Mucosa of rectum (tissue), 2 donors: ENCODE measurements around the gene CCSER1.

Experiments
- H3K27ac ChIP-seq, 2 donors: one replicate each; pipeline ENCODE4 v1.7.0; 2013; ENCODE audit warnings: inconsistent platforms in 2 of 2, low read depth in 2 of 2, low read length in 2 of 2
- H3K27me3 ChIP-seq, 2 donors: one replicate each; pipeline ENCODE4 v1.7.0; 2013; ENCODE audit warnings: low read length in 2 of 2; ENCODE audit not compliant: control insufficient read depth in 2 of 2, insufficient read depth in 2 of 2
- H3K36me3 ChIP-seq, 2 donors: one replicate each; pipeline ENCODE4 v1.7.0; 2013; ENCODE audit warnings: low read length in 2 of 2; ENCODE audit not compliant: control insufficient read depth in 2 of 2, insufficient read depth in 2 of 2
- H3K4me1 ChIP-seq, 2 donors: one replicate each; pipeline ENCODE4 v1.7.0; 2013; ENCODE audit warnings: low read length in 2 of 2, mild to moderate bottlenecking in 1 of 2; ENCODE audit not compliant: control insufficient read depth in 2 of 2, insufficient read depth in 2 of 2
- H3K4me3 ChIP-seq, 2 donors: one replicate each; pipeline ENCODE4 v1.7.0; 2013; ENCODE audit warnings: low read length in 2 of 2
- H3K9ac ChIP-seq, 2 donors: one replicate each; pipeline ENCODE4 v1.7.0; 2013; ENCODE audit warnings: low read length in 2 of 2, low read depth in 1 of 2, mild to moderate bottlenecking in 1 of 2
- H3K9me3 ChIP-seq, 2 donors: one replicate each; pipeline ENCODE4 v1.7.0; 2013; ENCODE audit warnings: low read length in 2 of 2; ENCODE audit not compliant: control insufficient read depth in 2 of 2
- donor health status: healthy.
- donor health status: Normal muscosa, but diverticular disease.

CCSER1 gene

DNA sequence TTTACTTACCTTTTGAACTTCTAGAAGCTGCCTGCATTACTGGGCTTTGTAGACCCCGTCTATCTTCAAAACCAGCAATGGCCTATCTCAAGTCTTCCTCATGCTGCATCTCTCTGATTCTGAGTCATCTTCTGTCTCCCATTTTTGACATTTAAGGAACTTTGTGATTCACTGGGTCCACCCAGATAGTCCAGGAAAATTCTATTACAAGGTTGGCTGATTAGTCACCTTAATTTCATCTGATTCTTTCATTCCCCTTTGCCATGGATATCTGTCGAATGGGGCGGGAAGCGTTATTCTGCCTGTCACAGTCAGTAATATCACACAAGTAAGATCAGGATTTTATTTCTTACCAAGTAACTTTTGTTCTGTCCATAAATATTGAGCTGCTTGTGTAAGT, 618.0 kb downstream of the CCSER1 start:
- no peak overlapping the region for H3K9ac ChIP-seq
- no peaks in the 10 kb centered on the region for H3K4me1 ChIP-seq
- H3K36me3 ChIP-seq: no peaks in the 10 kb centered on the region
- H3K9me3 ChIP-seq: no peaks in the 10 kb centered on the region
- no peak overlapping the region for H3K27ac ChIP-seq
- H3K27me3 ChIP-seq: no peaks in the 10 kb centered on the region
- no peak overlapping the region for H3K4me3 ChIP-seq

DNA sequence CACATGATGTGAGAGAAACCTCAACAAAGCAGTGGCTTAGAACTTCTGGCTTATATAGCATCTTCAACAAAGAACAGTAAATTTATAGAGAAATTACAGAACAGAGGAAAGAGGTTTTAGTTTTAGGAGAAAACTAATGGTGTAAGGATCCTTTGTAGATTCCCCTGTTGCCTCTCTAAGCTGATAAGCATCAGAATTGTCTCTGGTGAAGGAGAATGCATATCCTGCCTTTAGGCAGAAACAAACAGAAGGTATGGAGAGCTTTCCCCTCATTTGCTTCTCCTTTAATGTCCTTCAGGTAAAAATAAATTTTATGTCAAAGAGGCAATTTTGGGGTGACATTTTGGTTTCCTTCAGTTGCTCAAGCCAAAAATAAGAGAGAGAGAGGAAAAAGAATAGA, 625.9 kb downstream of the CCSER1 start:
- Histone ChIP-seq H3K27me3 (no peaks in the 10 kb centered on the region), H3K27ac (no peak overlapping the region), H3K9me3 (no peaks in the 10 kb centered on the region), H3K4me1 (no peaks in the 10 kb centered on the region), H3K4me3 (no peak overlapping the region), H3K9ac (no peak overlapping the region), H3K36me3 (no peaks in the 10 kb centered on the region)

DNA sequence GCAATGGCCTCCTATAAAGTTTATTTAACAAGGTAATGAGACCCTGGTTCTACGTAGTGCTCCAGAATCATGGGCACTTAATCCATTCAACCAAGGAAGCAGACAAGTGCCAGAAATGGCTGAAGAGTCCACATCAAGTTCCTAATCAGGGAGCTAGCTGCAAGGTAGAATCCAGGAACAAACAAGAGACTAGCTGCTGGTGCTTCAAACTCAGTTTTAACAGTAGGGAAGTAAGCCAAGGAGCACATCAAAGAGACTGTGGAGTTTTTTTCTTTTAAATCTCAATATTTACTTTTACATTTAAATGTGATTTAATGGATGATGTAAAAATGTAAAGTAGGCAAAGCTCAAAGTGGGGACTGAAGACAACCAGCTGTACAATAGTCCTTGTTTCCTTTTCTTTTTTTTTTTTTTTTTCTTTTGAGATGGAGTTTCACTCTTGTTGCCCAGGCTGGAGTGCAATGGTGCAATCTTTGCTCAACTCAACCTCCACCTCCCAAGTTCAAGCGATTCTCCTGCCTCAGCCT, 630.4 kb downstream of the CCSER1 start:
- Histone ChIP-seq H3K27ac (no peak overlapping the region), H3K9ac (no peak overlapping the region), H3K4me3 (no peak overlapping the region), H3K27me3 (no peaks in the 10 kb centered on the region), H3K9me3 (no peaks in the 10 kb centered on the region), H3K36me3 (no peaks in the 10 kb centered on the region), H3K4me1 (no peaks in the 10 kb centered on the region)

- H3K36me3 ChIP-seq: no peaks in the 10 kb centered on the region
- no peaks in the 10 kb centered on the region for H3K9me3 ChIP-seq
- no peak overlapping the region for H3K9ac ChIP-seq
- no peak overlapping the region for H3K27ac ChIP-seq
- no peak overlapping the region for H3K4me3 ChIP-seq
- H3K27me3 ChIP-seq: no peaks in the 10 kb centered on the region
- H3K4me1 ChIP-seq: no peaks in the 10 kb centered on the region
Measured at GRCh38 chr4:90760059-90760458, 632.9 kb downstream of the CCSER1 start.

GRCh38 chr4:90766837-90767236, 639.6 kb downstream of the CCSER1 start:
- Histone ChIP-seq H3K4me1 (no peaks in the 10 kb centered on the region), H3K9ac (no peak overlapping the region), H3K36me3 (no peaks in the 10 kb centered on the region), H3K4me3 (no peak overlapping the region), H3K27me3 (no peaks in the 10 kb centered on the region), H3K27ac (no peak overlapping the region), H3K9me3 (no peaks in the 10 kb centered on the region)

GRCh38 chr4:90769251-90769650, 642.1 kb downstream of the CCSER1 start:
- H3K9me3 ChIP-seq: no peaks in the 10 kb centered on the region
- H3K36me3 ChIP-seq: no peaks in the 10 kb centered on the region
- no peak overlapping the region for H3K4me3 ChIP-seq
- no peaks in the 10 kb centered on the region for H3K4me1 ChIP-seq
- H3K27ac ChIP-seq: no peak overlapping the region
- no peaks in the 10 kb centered on the region for H3K27me3 ChIP-seq
- no peak overlapping the region for H3K9ac ChIP-seq

DNA sequence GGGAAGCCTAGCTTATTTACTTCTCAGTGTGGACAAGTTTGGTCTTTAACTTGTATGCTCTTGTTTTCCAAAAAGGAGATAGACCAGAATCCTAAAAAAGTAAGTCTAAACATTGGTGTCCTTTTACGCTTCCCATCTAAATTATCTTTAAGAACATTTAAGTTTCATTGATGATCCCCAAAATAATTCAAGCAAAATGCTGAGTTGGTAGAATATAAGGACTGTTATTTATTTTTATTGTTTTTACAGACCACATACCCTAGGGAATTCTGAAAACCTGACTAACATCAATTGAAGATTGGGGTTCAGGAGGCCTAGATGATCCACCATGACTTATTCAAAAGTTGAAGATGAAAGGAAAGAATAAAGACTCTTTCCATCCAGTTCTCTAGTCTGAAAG, 653.0 kb downstream of the CCSER1 start:
- H3K36me3 ChIP-seq: peaks cover 0 to 2% of the 10 kb centered on the region in 2 donors
- H3K9ac ChIP-seq: no peak overlapping the region
- H3K9me3 ChIP-seq: no peaks in the 10 kb centered on the region
- no peaks in the 10 kb centered on the region for H3K4me1 ChIP-seq
- H3K4me3 ChIP-seq: no peak overlapping the region
- no peak overlapping the region for H3K27ac ChIP-seq
- H3K27me3 ChIP-seq: no peaks in the 10 kb centered on the region

- H3K4me1 ChIP-seq: no peaks in the 10 kb centered on the region
- no peaks in the 10 kb centered on the region for H3K27me3 ChIP-seq
- no peaks in the 10 kb centered on the region for H3K9me3 ChIP-seq
- no peak overlapping the region for H3K4me3 ChIP-seq
- H3K27ac ChIP-seq: no peak overlapping the region
- no peaks in the 10 kb centered on the region for H3K36me3 ChIP-seq
- no peak overlapping the region for H3K9ac ChIP-seq
Measured at GRCh38 chr4:90786602-90787001, 659.4 kb downstream of the CCSER1 start.

- Histone ChIP-seq H3K27ac (no peak overlapping the region), H3K9me3 (no peaks in the 10 kb centered on the region), H3K9ac (no peak overlapping the region), H3K4me1 (no peaks in the 10 kb centered on the region), H3K36me3 (no peaks in the 10 kb centered on the region), H3K4me3 (no peak overlapping the region), H3K27me3 (no peaks in the 10 kb centered on the region)
Measured at GRCh38 chr4:90792696-90793095, 665.5 kb downstream of the CCSER1 start.

DNA sequence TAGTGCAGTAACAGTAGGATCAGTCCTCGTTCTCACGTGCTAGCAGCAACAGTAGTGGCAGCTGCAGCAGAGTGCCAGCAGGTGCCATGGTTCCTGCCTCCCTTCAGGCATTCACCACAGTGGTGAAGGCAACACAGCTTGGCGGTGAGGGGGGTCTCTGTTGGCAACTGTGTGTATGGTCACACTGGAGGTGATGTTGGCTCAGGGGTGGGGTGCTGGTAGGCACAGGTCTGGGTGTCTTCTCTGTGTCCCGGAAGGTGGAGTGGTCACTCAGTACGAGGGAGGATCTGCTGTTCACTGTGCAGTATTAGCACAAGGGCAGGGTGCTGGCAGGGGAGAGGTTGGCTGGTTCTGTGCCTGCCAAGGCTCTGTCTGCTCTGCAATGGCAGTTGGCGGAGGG, 671.8 kb downstream of the CCSER1 start:
- no peaks in the 10 kb centered on the region for H3K27me3 ChIP-seq
- no peak overlapping the region for H3K27ac ChIP-seq
- H3K4me3 ChIP-seq: no peak overlapping the region
- no peak overlapping the region for H3K9ac ChIP-seq
- H3K36me3 ChIP-seq: no peaks in the 10 kb centered on the region
- peaks cover 0 to 2% of the 10 kb centered on the region in 2 donors for H3K9me3 ChIP-seq
- H3K4me1 ChIP-seq: no peaks in the 10 kb centered on the region

DNA sequence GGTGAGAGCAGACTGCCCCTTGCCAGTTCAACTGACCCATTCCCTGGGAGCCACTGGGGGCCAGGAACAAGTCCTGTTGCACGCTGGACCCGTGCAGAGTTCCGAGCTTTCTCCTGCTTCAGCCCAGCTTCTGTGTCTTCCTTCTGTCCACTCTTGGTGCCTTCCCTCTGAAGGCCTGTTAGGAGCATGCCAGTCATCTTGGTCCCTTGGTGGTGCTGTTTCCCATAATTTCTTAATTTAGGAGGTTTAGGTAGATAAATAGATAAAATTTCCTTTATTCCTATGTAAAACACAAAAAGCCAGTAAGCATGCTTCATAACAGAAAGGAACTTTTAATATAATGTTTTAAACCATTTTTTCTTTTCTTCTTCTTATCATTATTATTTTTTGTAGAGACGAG, 672.7 kb downstream of the CCSER1 start:
- Histone ChIP-seq H3K27me3 (no peaks in the 10 kb centered on the region), H3K36me3 (no peaks in the 10 kb centered on the region), H3K4me3 (no peak overlapping the region), H3K4me1 (no peaks in the 10 kb centered on the region), H3K9ac (no peak overlapping the region), H3K27ac (no peak overlapping the region), H3K9me3 (peaks cover 0 to 2% of the 10 kb centered on the region in 2 donors)
